HG03521 (cell line): Measurements from ENCODE around the gene HS2ST1.
"Not testable (repeated sequence)": the region's sequence is repeated elsewhere in the genome, so short reads cannot be mapped to it uniquely, and the experiment has no call there.

Experiments
- ATAC-seq: cut with Tn5 transposase; IDR thresholded peaks from one replicate; pipeline ENCODE4 v1.9.1; 2021; ENCODE audit warnings: mild to moderate bottlenecking, moderate library complexity; ENCODE audit not compliant: unreplicated experiment

HS2ST1 gene

DNA sequence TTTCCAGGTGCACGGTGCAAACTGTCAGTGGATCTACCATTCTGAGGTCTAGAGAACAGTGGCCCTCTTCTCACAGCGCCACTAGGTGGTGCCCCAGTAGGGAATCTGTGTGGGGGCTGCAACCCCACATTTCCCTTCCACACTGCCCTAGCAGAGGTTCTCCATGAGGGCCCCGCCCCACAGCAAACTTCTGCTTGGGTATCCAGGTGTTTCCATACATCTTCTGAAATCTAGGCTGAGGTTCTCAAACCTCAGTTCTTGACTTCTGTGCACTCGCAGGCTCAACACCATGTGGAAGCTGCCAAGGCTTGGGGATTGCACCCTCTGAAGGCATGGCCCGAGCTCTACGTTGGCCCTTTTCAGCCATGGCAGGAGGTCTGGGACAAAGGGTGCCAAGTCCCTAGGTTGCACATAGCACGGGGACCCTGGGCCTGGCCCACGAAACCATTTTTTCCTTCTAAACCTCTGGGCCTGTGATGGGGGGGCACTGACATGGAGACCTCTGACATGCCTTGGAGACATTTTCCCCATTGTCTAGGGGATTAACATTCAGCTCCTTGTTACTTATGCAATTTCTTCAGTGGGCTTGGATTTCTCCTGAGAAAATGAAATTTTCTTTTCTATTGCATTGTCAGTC is 10.0 kb downstream of the HS2ST1 start:
- no peak for ATAC-seq

DNA sequence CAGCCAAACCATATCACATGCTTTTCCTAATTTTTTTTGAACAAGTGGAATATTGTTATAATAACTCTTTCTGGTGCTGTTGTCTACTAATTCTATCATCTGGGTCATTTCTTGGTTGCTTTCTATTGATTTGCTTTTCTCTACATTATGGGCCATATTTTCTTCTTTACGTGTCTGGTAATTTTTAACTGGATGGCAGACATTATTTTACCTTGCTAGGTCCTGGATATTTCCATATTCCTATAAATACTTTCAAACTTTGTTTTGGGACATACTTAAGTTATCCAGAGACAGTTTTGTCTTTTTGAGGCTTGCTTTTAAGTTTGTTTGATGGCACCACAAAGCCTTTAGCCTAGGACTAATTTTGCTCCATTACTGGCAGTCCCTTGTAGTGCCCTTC is 11.3 kb downstream of the HS2ST1 start:
- ATAC-seq = no peak

DNA sequence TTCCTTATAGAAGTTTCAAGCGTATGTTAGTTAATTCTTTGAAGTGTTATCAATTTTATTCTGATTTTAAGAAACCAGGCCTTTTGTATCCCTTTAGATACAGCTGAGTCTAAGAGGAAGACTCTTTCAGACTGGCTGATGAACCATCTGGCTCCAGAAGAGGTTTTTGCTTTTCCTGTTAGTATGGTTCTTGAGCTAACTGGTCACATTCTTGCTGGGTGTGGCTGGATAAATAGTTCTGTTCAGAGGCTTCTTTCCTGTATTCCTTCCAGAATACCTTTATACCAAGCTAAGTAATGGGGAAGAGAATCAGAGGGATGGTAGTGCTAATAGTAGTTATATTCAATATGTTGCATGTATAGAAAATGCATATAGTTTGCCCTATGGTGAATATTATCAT is 12.4 kb downstream of the HS2ST1 start:
- ATAC-seq = no peak

DNA sequence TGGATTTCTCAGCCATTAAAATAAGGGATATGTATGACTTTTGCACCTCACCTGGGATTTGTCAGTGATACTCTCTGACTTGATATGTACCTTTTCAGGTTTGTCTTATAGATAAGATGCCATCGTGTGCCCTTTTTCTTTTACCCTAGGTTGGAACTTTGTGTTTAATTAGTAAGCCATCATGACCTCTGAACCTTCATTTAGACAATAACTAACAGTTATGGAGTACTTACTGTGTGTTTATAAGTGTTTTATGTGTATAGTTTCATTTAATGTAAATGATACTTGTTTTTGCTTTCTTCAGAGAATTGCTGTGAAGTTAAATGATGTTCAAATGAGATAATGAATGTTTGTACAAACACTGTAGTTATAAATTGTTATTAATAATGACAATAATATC is 14.4 kb downstream of the HS2ST1 start:
- no peak for ATAC-seq

DNA sequence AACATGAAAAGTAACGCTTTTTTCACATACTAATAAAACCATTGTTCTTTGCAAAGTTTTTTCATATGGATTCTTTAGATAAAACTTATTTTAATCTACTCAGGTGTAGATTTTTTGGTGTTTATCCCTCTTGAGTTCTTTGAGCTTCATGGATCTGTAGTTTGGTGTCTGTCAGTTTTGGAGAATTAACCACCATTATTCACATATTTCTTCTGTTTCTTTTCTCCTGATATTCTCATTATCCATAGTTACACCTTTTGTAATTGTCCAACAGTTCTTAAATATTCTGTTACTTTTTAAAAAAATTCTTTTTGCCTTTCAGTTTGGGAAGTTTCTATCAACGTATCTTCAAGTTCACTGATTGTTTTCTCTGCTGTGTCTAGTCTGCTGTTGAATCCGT is 18.6 kb downstream of the HS2ST1 start:
- ATAC-seq = no peak

DNA sequence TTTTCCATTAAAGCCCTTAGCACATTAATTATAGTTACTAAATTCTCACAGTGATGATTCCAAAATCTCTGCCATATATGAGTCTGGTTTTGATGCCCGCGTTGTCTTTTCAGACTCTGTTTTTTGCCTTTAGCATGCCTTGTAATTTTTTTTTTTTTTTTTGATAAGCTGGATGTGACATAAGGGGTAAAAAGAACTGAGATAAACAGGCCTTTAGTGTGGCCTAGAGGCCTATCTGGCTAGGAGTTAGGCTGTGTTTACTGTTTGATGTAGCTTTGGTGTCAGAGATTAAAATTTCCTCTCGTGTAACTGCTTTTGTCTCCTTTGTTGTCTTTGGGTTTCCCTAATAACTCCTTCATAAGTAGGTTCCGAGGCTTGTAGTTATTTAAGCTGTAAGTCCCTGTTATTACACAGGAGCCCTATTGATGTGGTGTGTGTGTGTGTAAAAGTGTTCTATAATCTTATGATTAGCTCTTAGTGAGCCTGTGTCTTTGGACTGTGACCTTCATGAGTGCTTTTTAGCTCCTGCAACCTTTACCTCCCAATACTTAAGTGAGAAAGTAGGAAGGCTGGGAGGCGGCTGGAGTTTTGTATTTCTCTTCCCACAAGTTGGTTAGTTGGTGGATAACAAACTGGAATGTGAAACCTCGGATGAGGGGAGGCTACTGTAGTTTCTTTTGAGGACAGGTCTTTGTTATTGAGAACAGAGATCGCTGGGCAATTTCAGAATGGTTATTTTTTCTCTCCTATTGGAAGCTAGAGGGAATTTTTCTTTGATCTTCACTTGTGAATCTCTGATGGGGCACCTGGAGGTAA is 19.3 kb downstream of the HS2ST1 start:
- ATAC-seq = no peak

DNA sequence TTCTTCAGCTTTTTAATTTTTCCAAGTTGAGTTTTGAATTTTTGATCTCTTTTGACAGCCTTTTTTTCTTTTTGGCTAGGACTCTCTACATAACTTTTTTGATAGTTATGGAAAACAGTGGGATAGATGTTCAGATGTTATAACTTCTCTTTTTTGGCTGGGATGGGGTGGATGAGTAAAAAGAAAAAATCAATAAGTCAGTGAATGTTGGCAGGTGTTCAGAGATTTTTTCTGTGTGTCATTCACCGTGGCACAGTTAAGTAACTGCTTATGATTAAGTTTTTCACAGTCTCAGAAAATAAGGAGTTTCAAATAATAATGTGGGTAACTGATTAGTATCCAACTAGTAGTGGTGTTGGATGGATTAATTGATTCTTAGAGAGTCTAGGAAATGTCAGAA is 24.0 kb downstream of the HS2ST1 start:
- ATAC-seq = no peak

DNA sequence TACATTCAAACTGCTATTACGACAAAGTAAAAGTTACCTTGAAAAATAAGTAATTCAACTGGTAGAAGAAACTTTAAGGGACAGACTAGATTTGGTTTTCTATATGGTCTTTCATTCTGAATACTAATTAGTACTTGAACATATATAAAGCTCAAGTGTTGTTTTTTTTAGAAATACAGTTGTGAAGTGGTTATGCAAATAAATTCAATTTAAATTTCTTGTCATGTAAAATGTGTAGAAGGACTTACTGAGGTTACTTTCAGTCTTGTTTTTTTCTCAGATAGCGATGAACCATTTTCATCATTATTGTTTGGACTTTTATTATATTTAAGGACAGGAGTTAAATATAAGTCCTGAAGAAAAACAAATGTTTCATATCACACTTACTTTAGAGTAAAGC is 24.4 kb downstream of the HS2ST1 start:
- no peak for ATAC-seq

DNA sequence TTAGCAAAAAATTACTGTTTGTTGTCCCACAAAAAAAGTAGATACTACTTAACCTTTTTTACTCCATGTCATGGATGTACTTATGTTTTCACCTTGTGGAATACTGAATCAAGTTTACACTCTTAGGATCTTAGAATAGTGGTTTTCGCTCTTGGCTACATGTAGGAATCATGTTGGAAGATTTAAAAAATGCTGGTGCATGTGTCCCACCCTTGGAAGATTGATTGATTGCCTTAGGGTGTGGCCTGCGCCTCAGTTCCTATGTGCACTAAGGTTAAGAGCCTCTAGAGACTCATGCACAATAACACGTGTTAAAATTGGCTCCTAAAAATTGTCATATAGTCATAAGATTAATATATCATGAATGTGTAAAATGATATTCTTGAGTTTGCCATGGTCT is 25.0 kb downstream of the HS2ST1 start:
- ATAC-seq = no peak

DNA sequence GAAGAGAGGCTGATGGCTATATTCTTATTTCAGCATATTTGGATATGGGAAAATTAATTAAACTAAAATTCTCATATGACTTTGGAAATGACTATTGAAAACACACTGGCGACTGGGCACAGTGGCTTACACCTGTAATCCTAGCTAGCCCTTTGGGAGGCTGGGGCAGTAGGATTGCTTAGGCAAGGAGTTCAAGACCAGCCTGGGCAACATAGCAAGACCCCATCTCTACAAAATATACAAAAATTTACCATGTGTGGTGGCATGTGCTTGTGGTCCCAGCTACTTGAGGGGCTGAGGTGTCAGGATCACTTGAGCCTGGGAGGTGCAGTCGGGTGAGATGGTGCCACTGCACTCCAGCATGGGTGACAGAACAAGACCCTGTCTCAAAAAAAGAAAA is 26.2 kb downstream of the HS2ST1 start:
- no peak for ATAC-seq

DNA sequence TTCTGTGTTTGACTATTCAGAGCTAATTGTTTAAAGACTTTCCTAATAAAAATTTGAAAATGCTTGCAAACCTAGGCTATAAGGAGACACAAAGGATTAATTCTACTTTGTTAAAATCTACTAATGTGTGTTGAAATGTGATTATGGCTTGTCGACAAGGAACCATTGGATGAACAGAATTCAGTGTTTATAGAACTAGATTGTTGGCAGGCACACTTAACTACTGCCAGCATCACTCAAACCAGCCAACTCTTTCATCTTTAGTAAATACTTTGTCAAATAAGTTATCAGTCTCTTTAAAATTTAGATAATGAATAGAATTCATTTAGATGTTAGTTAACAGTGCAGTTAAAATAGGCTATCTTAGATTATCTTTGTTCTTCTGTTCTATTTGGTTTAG is 27.6 kb downstream of the HS2ST1 start:
- no peak for ATAC-seq

DNA sequence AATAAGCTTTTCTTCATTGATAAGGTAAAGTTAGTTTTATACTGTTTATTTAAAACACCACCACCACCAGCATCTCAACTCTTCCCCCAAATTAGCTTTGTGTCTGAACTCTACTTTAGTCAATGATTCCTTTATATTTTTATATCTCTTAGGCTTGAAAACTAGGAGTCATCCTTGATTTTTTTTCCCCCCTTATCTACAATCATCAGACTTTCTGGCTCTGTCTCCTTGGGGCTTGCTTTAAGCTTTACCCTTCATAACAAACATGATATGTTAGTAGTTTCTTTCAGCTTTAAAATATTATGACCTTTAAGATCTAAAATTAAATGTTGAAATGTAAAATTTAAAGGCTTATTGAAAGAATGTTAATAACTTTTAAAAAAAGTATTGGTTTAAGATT is 28.3 kb downstream of the HS2ST1 start:
- ATAC-seq = no peak

DNA sequence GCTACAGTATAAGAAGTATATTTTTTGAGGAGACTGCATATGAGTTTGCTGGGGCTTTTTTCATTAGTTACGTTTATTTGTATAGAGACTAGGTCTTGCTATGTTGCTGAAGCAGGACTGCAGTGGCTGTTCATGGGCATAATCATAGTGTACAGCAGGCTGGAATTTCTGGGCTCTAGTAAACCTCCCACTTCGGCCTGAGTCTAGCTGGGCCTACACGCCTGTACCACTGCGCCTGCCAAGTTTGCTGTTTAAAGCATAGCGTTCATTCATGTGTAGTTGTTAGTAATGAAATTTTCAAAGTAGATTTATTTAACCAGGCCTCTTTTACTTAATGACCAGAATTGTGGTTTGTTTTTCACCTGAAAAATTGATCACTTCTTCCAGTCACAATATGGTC is 33.8 kb downstream of the HS2ST1 start:
- no peak for ATAC-seq

DNA sequence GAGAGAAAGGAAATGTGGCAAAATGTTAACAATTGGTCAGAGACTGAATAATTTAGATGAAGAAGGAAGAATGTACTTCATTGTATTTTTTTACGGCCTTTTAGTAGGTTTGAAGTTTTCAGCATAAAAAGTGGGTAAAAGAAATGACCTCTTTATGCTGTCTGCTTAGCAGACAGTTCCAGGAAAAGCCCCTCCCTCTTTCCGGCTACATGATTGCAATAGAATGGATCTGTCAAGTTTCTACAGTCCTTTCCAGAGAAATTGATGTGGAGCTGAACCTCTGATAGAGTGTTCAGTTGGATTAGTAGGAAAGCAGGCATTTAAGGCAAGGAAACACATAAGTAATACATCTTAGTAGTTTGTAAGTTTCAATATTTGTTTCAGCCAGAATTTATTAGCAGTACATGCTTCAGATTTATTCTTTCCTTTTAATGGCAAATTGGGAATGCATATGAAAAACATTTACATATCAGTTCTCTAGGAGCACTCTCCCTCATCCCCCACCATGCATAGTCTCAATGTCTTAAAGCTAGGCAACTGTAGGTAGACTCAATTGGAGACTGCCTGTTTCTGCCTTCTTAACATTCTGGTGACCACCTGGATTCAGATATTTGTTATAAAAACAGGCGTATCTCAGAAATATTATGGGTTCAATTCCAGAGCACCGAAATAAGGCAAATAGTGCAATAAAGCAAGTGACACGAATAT is 36.4 kb downstream of the HS2ST1 start:
- no peak for ATAC-seq

DNA sequence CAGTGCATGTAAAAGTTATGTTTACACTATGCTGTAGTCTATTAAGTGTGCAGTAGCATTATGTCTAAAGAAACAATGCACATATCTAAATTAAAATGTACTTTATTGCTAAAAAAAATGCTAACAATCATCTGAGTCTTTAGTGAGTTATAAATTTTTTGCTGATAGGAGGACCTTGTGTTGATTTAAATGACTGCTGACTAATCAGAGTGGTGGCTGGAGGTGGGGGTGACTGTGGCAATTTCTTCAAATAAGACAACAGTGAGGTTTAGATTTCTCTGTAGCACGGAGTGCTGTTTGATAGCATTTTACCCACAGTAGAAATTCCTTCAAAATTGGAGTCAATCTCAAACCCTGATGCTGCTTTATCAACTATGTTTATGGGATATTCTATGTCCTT is 37.0 kb downstream of the HS2ST1 start:
- no peak for ATAC-seq

DNA sequence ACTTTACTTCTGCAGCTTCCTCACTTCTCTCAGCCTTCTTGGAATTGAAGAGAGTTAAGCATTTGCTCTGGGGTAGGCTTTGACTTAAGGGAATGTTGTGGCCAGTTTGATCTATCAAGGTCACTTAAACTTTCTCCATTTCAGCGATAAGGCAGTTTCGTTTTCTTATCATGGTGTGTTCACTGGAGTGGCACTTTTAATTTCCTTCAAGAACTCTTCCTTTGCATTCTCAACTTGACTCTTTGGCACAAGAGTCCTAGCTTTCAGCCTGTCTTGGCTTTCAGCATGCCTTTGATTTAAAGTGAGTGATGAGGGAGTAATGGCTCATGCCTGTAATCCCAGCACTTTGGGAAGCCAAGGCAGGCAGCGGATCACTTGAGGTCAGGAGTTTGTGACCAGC is 38.7 kb downstream of the HS2ST1 start:
- ATAC-seq = no peak

DNA sequence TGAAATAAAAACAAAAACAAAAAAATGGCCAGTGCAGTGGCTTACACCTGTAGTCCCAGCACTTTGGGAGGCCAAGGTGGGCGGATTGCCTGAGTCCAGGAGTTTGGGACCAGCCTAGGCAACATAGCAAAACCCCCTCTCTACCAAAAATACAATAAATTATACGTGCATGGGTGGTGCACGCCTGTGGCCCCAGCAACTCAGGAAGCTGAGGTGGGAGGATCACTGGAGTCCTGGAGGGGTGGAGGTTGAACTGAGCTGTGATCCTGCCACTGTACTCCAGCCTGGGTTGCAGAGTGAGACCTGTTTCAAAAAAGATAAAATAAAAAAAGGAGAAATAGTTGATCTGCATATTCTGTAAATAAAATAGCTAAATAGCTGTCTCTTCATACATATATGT is 41.2 kb downstream of the HS2ST1 start:
- ATAC-seq = no peak

DNA sequence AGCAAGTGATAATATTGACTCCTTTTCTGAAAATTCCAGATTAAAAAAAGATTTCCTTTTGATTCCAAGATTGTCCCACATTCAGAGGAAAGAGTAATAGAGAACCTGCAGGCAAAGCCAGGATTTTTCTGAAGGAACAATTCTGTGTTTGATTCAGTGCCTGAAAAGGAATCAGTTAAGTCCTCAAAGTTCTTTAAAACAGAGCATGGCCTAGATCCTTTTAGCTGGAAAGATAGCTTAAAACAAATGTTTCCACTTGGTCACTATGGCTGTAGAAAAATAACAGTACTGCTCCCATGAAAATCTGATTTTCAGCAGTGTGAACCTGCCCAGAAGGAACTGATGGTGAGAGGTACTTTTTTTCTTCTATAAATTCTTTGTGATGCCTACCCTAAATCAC is 41.8 kb downstream of the HS2ST1 start:
- ATAC-seq = no peak

DNA sequence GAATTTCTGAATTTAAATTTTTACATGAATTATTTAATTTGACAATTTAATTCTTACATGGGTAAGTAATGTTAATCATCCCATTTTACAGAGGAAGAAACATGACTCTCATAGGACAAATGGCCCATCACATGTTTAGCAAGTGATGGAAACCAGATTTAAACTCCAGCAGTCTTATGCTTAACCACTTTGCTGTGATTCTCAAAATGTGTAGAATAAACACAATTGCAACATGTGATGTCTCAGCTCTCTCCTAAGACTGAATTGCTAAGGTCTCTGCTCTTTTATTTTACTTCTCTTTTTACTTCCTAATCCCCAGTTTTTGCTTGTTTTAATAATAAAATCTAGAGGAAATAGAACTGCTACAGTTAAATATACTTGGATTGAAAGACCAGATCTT is 42.8 kb downstream of the HS2ST1 start:
- ATAC-seq = no peak

DNA sequence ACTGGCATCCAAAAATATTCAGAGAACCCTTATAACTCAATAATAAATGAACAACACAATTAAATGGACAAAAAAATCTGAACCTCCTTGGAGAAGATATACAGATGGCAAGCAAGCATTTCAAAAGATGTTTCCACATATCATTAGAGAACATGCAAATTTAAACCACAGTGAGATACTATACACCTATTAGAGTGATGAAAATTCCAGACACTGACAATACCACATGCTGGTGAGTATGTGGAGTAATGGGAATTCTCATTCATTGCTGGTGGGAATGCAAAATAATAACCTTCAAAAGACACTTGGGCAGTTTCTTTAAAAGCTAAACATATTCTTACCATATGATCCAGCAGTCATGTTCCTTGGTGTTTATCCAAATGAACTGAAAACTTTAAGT is 46.1 kb downstream of the HS2ST1 start:
- no peak for ATAC-seq

DNA sequence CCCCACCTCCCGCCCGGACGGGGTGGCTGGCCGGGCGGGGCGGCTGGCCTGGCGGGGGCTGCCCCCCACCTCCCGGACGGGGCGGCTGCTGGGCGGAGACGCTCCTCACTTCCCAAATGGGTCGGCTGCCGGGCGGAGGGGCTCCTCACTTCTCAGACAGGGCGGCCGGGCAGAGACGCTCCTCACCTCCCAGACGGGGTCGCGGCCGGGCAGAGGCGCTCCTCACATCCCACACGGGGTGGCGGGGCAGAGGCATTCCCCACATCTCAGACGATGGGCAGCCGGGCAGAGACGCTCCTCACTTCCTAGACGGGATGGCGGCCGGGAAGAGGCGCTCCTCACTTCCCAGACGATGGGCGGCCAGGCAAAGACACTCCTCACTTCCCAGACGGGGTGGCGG is 49.4 kb downstream of the HS2ST1 start:
- not testable (repeated sequence) for ATAC-seq
